ENCODE results near the gene UBALD2.
"Not testable (repeated sequence)": the region's sequence is repeated elsewhere in the genome, so short reads cannot be mapped to it uniquely, and the experiment has no call there.

The UBALD2 gene
- total RNA-seq = 26.5 to 104 (median 54.3) reads per million in 3 experiments

- peak; percentile 99 for DNase-seq
Measured at GRCh38 chr17:76264755-76265623, at the start of gene UBALD2. Gene UBALD2, plus strand, starts transcription at chr17:76265348. Its CDS starts 158 bp downstream, at chr17:76265506.

- no peak for DNase-seq
Measured at GRCh38 chr17:76217081-76217480, 48.1 kb upstream of the UBALD2 start.

GRCh38 chr17:76219670-76220383 lies 45.3 kb upstream of the UBALD2 start:
- no peak for DNase-seq

- DNase-seq = no peak
Measured at GRCh38 chr17:76223802-76224201, 41.3 kb upstream of the UBALD2 start.

GRCh38 chr17:76225373-76226086 lies 39.6 kb upstream of the UBALD2 start:
- not testable (repeated sequence) for DNase-seq

GRCh38 chr17:76226749-76227148 lies 38.4 kb upstream of the UBALD2 start:
- not testable (repeated sequence) for DNase-seq

GRCh38 chr17:76232342-76232741 lies 32.8 kb upstream of the UBALD2 start:
- DNase-seq = no peak

- DNase-seq = no peak
Measured at GRCh38 chr17:76233588-76234353, 31.4 kb upstream of the UBALD2 start.

GRCh38 chr17:76234354-76234679 lies 30.8 kb upstream of the UBALD2 start:
- DNase-seq = no peak

GRCh38 chr17:76235883-76236282 lies 29.3 kb upstream of the UBALD2 start:
- DNase-seq = no peak

GRCh38 chr17:76236603-76237002 lies 28.5 kb upstream of the UBALD2 start:
- DNase-seq = no peak

- no peak for DNase-seq
Measured at GRCh38 chr17:76237859-76238313, 27.3 kb upstream of the UBALD2 start.

- no peak for DNase-seq
Measured at GRCh38 chr17:76238847-76239537, 26.2 kb upstream of the UBALD2 start.

GRCh38 chr17:76239538-76240274 lies 25.4 kb upstream of the UBALD2 start:
- no peak for DNase-seq

- peak; percentile 73 for DNase-seq
Measured at GRCh38 chr17:76240461-76241203, 24.5 kb upstream of the UBALD2 start, which contains the start of gene RNF157. Gene RNF157, minus strand, starts transcription at chr17:76240493. Its CDS starts 253 bp downstream, at chr17:76240240.

- DNase-seq = no peak
Measured at GRCh38 chr17:76241204-76241538, 24.0 kb upstream of the UBALD2 start.

- no peak for DNase-seq
Measured at GRCh38 chr17:76241691-76242255, 23.4 kb upstream of the UBALD2 start.

GRCh38 chr17:76243826-76244679 lies 21.1 kb upstream of the UBALD2 start:
- DNase-seq = no peak

GRCh38 chr17:76244721-76245120 lies 20.4 kb upstream of the UBALD2 start:
- not testable (repeated sequence) for DNase-seq
